ENCODE results near the gene TAT.

TAT gene

DNA sequence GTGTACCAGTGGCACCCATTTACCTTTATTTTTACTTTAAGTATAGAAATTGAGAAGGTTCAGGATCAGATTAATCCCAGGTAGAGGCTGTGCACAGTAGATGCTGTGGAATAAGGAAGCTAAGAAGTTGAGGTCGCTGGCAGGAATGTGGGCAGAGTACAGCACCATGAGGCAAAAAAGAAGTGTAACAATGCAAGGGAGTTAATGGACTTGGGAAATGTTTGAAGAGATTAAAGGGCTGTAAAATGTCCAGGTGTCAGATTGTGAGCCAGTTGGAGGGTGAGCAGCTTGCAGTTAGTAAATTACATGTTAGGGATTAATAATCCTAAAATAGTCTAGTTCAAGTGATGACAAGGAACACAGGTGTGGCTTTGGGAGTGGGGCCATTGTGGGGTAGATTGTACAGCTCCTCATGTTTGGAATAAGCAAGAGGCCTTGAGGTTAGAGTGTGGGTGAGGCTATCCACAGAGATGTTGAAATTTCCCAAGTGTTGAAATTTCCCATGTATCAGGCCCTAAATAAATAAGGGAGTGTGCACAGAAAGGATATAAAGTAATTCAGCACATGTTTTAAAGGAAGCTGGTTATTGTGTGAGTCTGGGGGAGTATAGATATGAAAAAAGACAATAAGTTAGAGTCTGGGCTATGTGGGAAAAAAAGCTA is 21.5 kb downstream of the TAT start:
- no peak overlapping the region for H3K4me3 ChIP-seq
- no peaks in the 10 kb centered on the region for H3K27me3 ChIP-seq
- H3K4me1 ChIP-seq, result peaks cover 0 to 8% (median 0%) of the 10 kb centered on the region in 10 experiments; a peak in 2 of 20 replicates
- no peaks in the 10 kb centered on the region for H4K20me1 ChIP-seq
- no peak overlapping the region for H3K27ac ChIP-seq
- H3K36me3 ChIP-seq, result no peaks in the 10 kb centered on the region
- peaks cover 0 to 10% (median 1%) of the 10 kb centered on the region in 11 experiments; a peak in 6 of 22 replicates for H3K9me3 ChIP-seq (replicated peaks in 1 of 11)
- H3K4me2 ChIP-seq, result no peak overlapping the region
- TF ChIP-seq Cebpa-rat (IDR thresholded peaks at IDR 0.05), result no peak
- no peak overlapping the region for H3K9ac ChIP-seq

DNA sequence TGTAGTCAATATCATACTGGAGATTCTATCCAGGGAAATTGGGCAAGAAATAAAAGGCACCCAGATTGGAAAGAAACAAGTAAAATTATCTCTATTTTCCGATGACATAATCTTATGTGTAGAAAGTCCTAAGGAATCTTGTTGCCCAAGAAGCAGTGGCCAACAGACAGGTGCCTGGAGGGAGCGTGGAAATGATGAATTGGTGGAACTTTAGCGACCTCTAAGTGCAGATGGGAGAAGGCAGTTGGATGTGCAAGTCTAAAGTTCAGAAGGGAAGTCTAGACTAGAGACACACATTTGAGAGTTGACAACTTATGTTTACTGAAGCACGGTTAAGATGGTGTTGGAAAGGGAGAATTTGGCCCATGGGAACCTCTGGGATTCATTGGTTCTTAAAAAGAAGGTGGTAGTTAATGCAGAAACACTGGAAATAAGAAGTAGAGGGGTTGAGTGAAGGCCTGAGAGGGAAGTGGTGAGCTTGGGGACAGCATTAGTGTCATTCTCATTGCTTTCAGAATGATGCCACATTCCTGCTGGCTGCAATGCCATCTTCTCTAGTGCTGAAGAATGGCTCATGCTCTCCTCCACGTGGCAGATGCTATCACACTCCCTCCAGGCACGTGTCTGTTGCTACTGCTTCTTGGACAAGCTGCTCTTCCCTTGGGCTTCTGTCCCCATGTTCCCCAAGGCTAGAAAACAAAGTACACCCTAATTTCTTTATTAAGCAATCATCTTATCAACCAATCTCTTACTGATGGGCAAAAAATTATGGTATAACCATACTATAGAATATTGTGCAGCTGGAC is 24.0 kb downstream of the TAT start:
- Histone ChIP-seq H3K4me3 (no peak overlapping the region), H3K27me3 (no peaks in the 10 kb centered on the region), H3K9ac (no peak overlapping the region), H4K20me1 (no peaks in the 10 kb centered on the region), H3K36me3 (no peaks in the 10 kb centered on the region), H3K4me1 (peaks cover 0 to 8% (median 0%) of the 10 kb centered on the region in 10 experiments; a peak in 2 of 20 replicates), H3K27ac (no peak overlapping the region), H3K9me3 (replicated peaks in 1 of 11) (peaks cover 0 to 14% (median 4%) of the 10 kb centered on the region in 11 experiments; a peak in 4 of 22 replicates), H3K4me2 (no peak overlapping the region)
- no peak for TF ChIP-seq Cebpa-rat (IDR thresholded peaks at IDR 0.05)

DNA sequence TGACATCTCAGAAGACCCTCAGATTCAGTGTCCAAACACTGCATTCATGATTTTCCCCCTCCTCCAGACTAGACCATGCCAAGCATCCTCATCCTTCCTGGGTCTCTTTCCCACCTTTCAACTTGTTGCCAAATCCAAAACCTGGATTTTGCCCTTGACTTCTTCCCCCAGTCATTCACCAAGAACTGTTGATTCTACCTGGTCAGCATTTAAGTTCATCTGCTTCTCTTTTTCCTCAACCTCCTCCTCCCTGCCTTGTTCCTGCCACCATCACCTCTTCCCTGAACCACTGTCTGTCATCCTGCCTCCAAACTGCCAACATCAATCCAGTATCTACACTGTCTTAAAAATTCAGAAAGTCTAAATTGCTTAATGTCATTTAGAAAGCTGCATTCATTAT is 29.7 kb downstream of the TAT start:
- Histone ChIP-seq H3K27me3 (no peaks in the 10 kb centered on the region), H3K4me3 (no peak overlapping the region), H3K27ac (no peak overlapping the region), H3K36me3 (no peaks in the 10 kb centered on the region), H3K4me2 (no peak overlapping the region), H3K4me1 (no peaks in the 10 kb centered on the region), H4K20me1 (no peaks in the 10 kb centered on the region), H3K9me3 (replicated peaks in 1 of 11) (peaks cover 0 to 14% (median 4%) of the 10 kb centered on the region in 11 experiments; a peak in 4 of 22 replicates), H3K9ac (no peak overlapping the region)
- no peak for TF ChIP-seq Cebpa-rat (IDR thresholded peaks at IDR 0.05)

DNA sequence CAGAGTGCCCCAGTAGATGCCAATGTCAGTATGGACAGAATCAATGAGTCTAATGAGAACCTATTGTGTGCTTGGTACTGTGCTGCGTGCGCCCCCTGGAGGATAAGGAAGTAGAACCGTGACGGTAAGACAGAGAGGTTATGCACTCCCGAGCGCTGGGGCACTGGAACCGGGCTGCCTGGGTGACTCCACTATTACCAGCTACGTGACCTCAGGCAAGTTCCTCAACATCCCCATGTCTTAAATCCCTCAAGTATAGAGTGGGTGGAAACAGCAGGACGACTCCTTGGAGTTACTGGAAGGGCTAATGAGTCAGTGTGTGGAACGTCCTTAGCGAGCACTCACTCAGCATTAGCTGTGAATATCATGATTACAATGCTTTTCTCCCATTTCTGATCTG is 34.5 kb downstream of the TAT start:
- H3K4me3 ChIP-seq, result no peak overlapping the region
- H3K4me1 ChIP-seq, result no peaks in the 10 kb centered on the region
- no peaks in the 10 kb centered on the region for H3K36me3 ChIP-seq
- no peaks in the 10 kb centered on the region for H3K27me3 ChIP-seq
- TF ChIP-seq Cebpa-rat (IDR thresholded peaks at IDR 0.05), result no peak
- no peak overlapping the region for H3K9ac ChIP-seq
- no peak overlapping the region for H3K27ac ChIP-seq
- no peaks in the 10 kb centered on the region for H4K20me1 ChIP-seq
- no peaks in the 10 kb centered on the region for H3K9me3 ChIP-seq (replicated peaks in 1 of 11)
- no peak overlapping the region for H3K4me2 ChIP-seq

DNA sequence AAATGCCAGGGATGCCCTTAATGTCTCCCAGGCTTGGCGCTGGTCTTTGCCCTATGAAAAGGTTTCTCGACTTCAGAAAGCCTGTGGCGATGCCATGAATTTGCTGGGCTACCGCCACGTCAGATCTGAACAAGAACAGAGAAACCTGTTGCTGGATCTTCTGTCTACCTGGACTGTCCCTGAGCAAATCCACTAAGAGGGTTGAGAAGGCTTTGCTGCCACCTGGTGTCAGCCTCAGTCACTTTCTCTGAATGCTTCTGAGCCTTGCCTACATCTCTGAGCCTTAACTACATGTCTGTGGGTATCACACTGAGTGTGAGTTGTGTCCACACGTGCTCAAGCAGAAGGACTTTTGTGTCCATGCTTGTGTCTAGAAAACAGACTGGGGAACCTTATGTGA is 39.2 kb downstream of the TAT start:
- no peak overlapping the region for H3K4me2 ChIP-seq
- no peak overlapping the region for H3K27ac ChIP-seq
- H3K36me3 ChIP-seq, result no peaks in the 10 kb centered on the region
- no peak overlapping the region for H3K9ac ChIP-seq
- H4K20me1 ChIP-seq, result no peaks in the 10 kb centered on the region
- TF ChIP-seq Cebpa-rat (IDR thresholded peaks at IDR 0.05), result no peak
- no peaks in the 10 kb centered on the region for H3K27me3 ChIP-seq
- no peak overlapping the region for H3K4me3 ChIP-seq
- no peaks in the 10 kb centered on the region for H3K9me3 ChIP-seq (replicated peaks in 1 of 11)
- no peaks in the 10 kb centered on the region for H3K4me1 ChIP-seq

DNA sequence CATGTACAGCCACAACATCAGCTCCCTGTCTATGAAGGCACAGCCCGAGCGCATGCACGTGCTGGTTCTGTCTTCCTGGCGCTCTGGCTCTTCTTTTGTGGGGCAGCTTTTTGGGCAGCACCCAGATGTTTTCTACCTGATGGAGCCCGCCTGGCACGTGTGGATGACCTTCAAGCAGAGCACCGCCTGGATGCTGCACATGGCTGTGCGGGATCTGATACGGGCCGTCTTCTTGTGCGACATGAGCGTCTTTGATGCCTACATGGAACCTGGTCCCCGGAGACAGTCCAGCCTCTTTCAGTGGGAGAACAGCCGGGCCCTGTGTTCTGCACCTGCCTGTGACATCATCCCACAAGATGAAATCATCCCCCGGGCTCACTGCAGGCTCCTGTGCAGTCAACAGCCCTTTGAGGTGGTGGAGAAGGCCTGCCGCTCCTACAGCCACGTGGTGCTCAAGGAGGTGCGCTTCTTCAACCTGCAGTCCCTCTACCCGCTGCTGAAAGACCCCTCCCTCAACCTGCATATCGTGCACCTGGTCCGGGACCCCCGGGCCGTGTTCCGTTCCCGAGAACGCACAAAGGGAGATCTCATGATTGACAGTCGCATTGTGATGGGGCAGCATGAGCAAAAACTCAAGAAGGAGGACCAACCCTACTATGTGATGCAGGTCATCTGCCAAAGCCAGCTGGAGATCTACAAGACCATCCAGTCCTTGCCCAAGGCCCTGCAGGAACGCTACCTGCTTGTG is 40.0 kb downstream of the TAT start:
- no peak overlapping the region for H3K9ac ChIP-seq
- H3K36me3 ChIP-seq, result no peaks in the 10 kb centered on the region
- H3K27me3 ChIP-seq, result no peaks in the 10 kb centered on the region
- H3K4me3 ChIP-seq, result no peak overlapping the region
- no peaks in the 10 kb centered on the region for H3K4me1 ChIP-seq
- H3K9me3 ChIP-seq (replicated peaks in 1 of 11), result no peaks in the 10 kb centered on the region
- no peak overlapping the region for H3K27ac ChIP-seq
- H3K4me2 ChIP-seq, result no peak overlapping the region
- no peak for TF ChIP-seq Cebpa-rat (IDR thresholded peaks at IDR 0.05)
- H4K20me1 ChIP-seq, result no peaks in the 10 kb centered on the region

DNA sequence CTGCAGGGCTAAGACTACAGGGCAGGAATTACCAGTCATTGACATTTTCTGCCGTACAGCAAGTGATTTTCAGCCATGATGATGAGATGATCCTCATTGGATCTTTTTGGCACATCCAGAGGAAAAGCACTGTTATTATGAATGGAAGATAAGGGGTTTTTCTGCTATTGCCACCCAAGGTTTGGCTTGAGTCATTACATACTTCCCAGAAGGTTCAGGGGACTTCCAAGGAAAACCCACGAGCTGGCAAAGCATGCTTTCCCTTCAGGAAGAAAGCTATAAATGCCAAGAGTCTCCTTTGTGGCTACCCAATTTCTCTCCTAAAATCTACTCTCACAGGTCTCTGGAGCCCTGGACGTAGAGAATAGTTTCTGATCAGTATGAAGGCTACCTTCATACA is 44.5 kb downstream of the TAT start:
- Histone ChIP-seq H3K4me1 (no peaks in the 10 kb centered on the region), H3K9ac (no peak overlapping the region), H3K27ac (no peak overlapping the region), H3K4me2 (no peak overlapping the region), H3K4me3 (no peak overlapping the region), H3K27me3 (no peaks in the 10 kb centered on the region), H3K9me3 (replicated peaks in 1 of 11) (no peaks in the 10 kb centered on the region), H4K20me1 (no peaks in the 10 kb centered on the region), H3K36me3 (no peaks in the 10 kb centered on the region)
- no peak for TF ChIP-seq Cebpa-rat (IDR thresholded peaks at IDR 0.05)

DNA sequence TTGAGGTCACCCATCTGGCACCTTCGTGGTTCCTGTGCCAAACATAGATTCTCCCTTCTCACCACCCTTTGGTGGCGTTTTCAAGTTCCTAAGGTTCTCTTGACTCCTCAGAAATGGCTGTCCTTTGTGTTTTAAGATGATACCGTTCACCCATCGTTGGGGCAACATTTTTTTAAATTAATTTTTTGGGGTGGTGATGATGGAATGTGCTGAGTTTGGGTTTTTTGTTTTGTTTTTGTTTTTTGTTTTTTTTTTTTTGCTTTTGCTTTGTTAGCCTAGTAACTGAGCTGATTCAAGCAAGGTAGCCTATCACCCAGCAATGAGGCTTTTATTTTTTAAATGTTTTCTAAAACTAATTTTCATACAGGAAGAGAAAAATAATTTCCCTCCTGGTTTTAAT is 48.0 kb downstream of the TAT start:
- Histone ChIP-seq H3K4me1 (peaks cover 0 to 18% (median 0%) of the 10 kb centered on the region in 10 experiments; a peak in 6 of 20 replicates), H3K27me3 (no peaks in the 10 kb centered on the region), H3K9me3 (replicated peaks in 1 of 11) (no peaks in the 10 kb centered on the region), H3K36me3 (no peaks in the 10 kb centered on the region), H3K4me2 (no peak overlapping the region), H3K4me3 (no peak overlapping the region), H4K20me1 (no peaks in the 10 kb centered on the region), H3K9ac (no peak overlapping the region), H3K27ac (no peak overlapping the region)
- no peak for TF ChIP-seq Cebpa-rat (IDR thresholded peaks at IDR 0.05)

DNA sequence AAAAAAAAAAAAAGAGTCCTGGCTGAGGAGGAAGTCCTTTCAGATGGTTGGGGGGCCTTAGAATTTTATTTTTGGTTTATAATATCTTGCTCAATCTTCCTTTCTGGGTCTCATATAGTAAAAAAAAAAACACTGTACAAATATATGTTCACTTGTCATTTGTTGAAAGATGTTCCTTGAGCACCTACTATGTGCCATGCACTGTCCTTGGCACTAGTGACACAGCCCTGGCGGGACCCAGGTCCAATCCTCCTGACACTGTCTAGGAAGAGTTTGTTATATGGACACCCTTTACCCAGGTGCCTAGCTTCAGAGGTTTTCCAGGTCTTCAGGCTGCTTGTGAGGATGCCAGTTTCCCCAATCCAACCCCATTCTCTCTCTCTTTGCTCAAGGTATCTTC is 48.6 kb downstream of the TAT start:
- Histone ChIP-seq H3K27ac (no peak overlapping the region), H3K9ac (no peak overlapping the region), H4K20me1 (no peaks in the 10 kb centered on the region), H3K9me3 (replicated peaks in 1 of 11) (no peaks in the 10 kb centered on the region), H3K4me2 (no peak overlapping the region), H3K4me3 (no peak overlapping the region), H3K36me3 (no peaks in the 10 kb centered on the region), H3K27me3 (no peaks in the 10 kb centered on the region), H3K4me1 (peaks cover 0 to 18% (median 0%) of the 10 kb centered on the region in 10 experiments; a peak in 6 of 20 replicates)
- TF ChIP-seq Cebpa-rat (IDR thresholded peaks at IDR 0.05), result no peak
